HG03457 (cell line): ENCODE measurements around the gene GADD45B.

Experiments used
- ATAC-seq: cut with Tn5 transposase; IDR thresholded peaks from one replicate; pipeline ENCODE4 v1.9.1; 2021; ENCODE audit warnings: moderate number of reproducible peaks; ENCODE audit not compliant: unreplicated experiment

GADD45B gene, protein sequence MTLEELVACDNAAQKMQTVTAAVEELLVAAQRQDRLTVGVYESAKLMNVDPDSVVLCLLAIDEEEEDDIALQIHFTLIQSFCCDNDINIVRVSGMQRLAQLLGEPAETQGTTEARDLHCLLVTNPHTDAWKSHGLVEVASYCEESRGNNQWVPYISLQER

DNA sequence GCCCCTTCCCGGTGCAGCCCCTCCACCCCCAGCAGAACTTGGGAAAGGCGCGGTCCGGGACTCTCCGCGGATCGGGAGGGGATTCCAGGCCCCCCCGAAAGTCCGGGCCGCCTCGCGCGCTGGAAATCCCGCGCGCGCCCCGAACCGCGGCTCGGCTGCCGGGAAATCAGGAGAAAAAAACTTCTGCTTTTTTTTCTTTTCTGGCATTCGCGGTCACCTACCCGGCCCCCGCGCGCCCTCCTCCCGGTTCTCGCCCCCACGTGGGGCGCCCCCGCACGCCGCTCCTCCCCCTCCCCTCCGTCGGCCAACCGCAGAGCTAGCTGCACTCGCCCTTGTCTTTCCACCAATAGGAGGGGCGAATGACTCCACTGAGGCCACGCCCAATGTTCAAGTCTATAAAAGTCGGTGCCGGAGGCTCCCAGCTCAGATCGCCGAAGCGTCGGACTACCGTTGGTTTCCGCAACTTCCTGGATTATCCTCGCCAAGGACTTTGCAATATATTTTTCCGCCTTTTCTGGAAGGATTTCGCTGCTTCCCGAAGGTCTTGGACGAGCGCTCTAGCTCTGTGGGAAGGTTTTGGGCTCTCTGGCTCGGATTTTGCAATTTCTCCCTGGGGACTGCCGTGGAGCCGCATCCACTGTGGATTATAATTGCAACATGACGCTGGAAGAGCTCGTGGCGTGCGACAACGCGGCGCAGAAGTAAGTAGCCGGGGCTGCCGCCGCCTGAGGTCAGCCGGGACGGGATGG, at the start of gene GADD45B:
Gene GADD45B, plus strand, starts transcription at position 426 of the 749 bp plus-strand sequence. Its CDS starts 232 bp downstream, at position 658.
- peak; percentile 39 for ATAC-seq

DNA sequence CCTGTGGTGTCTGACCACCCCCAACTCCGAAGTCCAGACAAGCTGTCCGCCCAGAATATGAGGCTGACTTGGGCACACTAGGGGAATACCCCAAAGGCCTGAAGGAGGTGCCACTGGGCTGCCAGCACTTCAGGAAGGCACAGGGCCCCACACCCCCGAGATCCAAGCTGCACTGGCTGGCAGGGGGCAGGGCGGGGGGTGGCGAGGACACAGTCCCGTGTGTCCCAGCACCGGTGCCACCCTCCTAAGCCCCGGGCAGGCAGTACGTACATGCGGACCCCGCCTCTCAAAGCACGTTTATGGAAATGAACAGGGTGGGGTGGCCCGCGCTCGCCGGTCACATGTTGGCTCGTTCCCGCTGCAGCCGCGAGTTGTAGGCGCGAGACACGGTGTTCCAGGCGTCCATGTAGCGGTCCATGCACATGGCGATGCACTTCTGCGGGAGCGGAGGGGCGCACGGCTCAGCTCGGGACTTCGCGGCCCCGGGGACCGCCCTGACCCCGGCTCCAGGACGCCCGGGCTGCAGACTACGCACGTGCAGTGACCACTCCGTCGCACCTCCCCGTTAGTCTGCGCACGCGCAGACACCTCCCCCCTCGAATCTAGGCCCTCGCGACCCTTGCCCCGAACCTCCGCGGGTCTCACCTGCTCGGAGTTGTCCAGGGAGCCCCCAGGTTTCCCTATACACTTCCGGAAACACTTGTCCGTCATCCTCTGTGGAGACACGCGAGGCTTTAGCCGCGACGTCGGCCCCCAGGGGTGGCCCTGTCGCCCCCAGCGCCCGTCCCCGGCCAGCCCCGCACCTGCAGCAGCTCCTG, 49.1 kb upstream of the GADD45B start:
- peak; percentile 9 for ATAC-seq

DNA sequence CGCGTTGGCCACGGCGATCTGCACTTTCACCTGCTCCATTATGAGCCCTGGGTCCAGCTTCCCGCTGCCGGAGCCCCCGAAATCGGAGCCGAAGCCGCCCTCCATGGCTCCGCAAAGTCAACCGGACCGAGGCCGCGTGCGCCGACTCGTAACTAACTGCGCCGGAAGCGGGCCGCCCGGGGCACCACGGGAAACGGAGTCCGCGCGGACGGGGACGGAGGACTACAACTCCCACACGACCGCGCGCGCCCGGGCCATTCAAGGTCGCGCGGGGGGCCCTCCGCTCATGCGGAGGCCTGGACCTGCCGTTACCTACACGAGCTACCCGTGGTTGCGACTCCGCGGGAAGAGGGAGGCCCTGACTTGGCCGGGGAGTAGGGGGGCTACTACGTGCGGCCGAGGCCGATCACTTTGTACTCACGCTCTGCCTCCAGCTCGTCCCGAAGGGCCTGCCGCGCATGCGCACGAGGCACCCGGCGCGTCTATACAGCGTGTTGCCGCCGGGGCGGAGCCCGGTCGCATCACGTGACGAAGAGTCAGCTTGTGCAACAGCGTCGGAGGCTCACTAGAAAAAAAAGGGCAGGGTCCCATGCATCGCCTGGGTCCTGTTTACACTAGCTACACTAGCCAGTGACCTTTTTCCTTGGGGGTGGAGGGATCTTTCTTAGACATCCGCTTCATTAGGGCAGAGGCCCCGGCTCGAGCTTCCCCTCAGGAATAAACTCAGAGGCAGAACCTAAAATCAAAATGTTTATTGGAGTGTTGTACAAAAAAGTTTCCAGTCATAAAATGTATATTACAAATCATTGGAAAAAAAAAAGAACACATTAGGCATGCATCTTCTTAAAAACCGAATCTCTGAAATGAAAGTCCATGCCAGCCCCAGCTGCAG, 48.3 kb upstream of the GADD45B start, which contains the start of gene TIMM13:
Gene TIMM13, minus strand, starts transcription at position 158 of the 892 bp plus-strand sequence. Its CDS starts 53 bp downstream, at position 105.
- ATAC-seq, result peak; percentile 49

DNA sequence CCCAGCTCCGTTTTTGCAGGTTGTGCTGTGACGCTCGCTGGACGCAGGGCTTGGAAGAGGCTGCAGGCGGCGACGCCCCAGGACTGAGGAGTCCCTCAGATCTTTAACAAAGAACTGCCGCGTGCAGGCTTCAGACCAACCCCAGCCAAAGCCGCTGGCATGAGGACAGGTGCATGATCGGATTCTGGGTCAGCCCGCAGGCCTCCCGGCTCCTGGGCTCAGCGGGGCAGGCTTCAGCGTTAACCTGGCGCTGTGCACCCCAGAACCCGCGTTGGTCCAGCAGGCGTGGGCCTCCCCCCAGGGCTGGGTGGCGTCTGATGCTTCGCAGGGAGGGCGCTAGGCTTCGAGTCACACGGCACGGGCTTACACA, 47.6 kb upstream of the GADD45B start:
- ATAC-seq, result no peak

DNA sequence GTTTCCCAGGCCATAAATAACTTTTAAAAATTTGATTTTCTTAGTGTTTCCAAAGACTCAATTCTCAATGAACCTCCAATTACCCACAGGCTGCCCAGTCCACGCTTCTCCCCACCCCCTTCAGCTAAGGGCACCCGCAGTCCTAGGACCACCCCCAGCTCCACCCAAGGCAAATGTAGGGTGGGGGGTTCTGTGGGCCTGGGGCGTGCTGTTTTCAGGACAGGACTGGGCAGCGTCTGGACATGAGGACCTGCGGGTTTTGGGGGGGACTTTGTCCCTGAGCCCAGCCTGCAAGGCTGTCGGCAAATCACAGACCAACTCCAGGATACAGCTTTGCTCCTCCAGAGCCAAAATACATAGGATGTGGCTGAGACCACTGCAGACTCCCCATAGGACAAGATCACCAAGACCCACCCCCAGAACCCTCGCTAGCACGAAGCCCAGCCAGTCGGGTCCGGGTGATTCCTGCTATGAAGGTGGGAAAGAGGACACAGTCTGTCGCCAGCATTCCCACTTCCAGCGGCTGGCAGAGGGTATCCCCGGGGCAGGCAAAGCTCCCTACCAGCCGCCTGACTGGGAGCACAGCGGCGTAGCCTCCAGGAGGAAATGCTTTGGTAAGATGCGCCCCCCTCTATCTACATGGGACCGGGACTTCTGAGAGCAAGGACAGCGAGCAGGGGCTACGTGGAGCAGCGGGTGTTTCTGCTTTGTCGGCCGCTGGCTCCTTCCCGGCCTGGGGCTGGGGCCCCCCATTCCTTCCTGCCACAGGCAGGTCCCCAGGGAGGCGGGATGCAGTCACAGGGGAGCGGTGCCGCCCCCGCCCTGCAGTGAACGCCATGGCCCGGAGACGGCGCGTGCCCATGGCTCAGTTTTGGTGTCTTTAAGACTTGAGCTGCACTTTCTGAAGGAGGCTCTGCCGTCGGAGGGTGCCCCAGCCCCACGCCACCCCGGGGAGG, 46.9 kb upstream of the GADD45B start:
- no peak for ATAC-seq

DNA sequence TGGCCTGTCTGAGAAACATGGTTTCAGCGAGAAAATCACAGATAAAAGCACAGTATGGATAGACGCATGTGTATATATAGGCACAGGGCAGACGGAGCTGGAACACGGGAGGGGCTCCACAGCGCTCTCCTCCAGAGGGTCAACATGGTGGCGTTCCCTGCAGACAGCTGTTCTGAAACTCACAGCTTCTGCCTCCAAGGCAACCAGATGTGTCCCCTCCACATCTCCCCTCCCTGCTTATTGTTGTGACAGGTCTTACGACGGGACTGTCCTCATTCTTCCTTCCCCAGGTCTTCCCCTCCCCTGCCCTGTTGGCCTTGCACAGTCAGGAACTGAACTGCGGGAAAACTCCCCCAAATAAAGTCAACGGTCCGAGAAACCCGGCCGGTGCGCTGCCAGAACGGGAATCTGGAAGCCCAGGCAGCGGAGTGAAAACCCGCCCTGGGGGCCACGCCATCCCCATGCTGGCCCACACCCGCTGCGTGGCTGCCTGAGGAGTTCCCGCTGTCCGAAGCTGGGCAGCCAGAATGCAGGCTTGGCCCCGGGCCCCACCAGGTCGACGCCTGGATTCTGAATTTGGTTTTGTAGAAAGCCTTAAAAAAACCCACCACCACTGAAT, 45.9 kb upstream of the GADD45B start:
- no peak for ATAC-seq

DNA sequence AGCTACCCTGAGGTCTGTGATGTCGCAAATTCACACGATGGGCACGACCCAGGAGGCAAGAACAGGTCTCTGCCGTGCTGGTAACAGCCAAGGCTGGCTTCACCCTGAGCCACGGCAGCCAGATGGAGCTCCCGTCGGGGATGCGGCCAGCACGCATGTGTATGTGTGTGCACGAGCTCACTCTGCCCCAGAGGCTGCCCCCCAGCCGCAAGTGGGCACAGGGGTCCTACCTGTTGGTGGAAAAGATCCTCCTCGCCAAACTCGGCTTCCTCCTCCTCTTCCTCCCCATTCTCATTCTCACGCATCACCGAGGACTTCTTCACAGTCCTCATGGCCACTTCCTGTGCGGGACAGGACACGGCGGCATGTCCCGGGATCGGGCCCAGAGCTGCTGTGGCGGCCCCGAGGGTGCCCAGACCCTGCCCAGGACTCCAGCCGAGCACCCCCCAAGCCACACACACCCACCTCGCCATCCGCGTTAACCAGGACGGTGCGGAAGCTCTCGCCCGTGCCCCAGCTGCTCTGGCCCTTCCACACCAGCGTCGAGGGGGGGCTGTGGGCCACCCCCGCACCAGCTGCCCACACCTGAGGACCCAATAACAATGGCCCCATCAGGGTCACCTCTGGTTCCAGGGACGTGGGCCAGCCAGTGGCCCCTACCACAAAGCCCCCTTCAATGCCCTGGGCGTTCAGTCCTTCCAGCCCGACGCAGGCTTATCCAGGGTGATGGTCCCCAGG, 44.4 kb upstream of the GADD45B start:
- no peak for ATAC-seq

DNA sequence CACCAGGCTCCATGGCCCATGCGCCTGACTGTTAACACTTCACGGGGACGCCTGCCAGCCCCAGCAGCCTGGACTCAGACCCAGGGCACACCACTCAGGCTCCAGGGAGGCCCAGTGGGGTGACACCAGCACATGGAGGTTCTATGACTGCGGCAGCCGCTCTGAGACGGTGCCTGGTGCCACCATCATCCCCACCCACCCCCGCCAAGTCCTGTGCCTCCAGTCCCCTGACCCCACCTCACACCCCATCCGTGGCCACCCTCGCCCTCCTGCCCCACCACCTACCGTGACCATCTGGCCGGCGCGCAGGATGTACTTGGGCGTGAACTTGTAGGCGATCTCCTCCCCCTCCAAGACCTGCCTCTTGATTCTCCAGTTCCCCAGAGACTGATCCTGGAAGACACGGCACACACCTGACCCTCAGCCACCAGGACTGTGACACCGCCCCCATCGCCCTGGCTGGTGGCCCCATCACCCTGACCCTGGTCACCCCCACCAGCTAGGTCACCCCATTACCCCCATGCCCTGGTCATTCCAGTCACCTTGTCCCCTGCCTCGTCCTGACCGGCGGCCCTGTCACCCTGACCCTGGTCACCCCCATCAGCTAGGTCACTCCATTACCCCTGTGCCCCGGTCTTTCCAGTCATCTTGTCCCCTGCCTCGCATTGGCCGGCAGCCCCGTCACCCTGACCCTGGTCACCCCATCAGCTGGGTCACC, 43.6 kb upstream of the GADD45B start:
- ATAC-seq, result no peak

DNA sequence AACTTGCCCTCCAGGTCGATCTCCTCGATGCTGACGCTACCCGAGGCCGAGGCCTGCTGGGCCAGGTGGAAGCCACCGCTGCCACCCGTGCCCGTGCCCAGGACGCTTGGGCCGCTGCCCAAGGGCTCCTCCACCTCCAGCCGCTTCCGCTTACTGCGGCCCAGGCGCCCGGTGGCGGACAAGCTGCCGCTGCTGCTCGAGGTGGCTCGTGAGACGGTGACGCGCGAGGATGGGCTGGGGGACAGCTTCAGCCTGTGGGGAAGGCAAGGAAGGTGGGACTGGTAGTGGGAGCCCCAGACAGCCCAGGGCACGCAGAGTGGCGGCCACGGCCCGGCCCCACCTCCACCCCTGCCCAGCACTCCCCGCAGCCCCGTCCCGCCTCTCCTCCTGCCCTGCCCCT, 42.1 kb upstream of the GADD45B start:
- no peak for ATAC-seq

DNA sequence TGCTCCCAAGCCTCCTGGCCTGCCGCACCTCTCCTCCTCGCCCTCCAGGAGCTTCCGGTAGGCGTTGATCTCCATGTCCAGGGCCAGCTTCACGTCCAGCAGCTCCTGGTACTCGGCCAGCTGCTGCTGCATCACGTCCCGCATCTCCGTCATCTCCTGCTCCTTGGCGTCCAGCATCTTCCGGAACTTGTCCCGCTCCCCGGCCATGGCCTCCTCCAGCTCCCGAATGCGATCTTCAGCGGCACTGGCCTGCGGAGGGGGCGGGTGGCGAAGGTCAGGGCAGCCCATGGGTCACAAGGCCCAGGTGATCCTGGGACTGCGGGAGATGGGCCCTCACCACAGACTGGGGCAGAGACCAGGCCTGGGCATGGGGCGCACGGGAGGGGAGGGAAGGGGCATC, 41.7 kb upstream of the GADD45B start:
- no peak for ATAC-seq

DNA sequence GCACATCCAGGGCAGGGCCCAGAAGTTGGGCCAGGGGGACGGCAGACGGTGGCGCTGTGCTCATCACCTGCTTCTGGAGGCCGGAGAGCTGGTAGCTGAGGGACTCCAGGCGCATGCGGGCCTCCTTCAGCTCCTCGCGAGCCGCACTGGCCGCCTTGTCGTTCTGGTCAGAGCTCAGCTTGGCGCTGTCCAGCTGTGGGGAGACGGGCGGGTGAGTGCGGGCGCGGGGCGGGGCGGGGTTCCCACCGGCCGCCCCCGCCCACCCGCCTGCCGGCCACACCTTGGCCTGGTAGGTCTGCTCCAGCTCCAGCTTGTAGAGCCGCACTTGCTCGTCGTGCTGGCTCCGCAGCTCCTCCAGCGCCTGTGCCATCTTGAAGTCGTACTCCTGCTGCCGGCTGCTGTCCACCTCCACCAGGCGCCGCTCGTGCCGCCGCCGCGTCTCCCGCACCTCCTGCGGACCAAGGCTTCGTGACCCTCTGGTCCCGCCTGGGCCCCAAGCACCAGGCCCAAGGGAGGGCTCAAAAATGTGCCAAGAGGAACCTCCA, 41.1 kb upstream of the GADD45B start:
- no peak for ATAC-seq

DNA sequence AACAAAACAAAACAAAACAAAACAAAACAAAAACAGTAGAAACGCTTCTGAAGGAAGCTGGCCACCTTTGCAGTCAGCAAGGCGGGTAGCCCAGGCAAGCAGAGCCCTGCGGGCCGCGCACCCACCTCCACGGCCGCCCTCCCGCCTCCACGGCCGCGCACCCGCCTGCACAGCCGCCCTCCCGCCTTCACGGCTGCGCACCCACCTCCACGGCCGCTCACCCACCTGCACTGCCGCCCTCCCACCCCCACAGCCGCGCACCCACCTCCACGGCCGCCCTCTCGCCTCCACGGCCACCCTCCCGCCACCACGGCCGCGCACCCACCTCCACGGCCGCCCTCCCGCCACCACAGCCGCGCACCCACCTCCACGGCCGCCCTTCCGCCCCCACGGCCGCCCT, 39.5 kb upstream of the GADD45B start:
- ATAC-seq, result no peak

DNA sequence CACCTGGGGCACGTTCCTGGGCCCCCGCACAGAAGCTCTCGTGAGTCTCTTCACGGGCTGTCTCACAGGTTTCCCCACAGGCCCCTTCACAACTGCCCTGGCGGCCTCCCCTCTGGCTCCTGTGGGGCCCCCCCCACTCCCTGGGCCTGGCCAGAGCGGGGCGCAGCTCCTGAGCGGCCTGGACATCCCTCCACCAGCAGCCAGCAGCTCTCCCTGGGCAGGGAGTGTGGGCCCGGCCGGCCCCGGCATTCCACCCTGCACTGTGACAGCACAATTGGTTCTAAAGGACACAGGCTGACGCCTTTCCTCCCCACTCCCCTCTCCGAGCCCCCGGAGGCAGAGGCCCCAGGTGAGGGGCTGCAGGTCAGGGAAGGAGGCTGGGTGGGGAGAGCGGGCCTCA, 39.0 kb upstream of the GADD45B start:
- ATAC-seq, result no peak

DNA sequence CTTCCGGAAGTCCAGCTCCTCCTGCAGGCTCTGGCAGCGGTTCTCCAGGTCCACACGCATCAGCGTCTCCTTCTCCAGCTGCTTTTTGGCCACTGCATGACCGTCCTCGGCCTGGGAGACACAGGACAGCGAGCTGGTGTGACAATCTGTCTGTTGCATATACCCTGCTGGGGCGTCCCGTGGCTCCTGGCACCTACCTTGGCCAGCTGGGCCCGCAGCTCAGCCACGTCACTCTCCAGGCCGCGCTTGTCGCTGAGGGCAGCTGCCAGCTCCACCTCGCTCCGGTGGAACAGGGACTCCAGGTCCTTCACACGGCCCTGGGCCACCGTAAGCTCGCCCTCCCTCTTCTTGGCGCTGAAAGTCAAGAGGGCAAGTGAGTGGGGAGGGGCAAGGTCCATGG, 37.7 kb upstream of the GADD45B start:
- no peak for ATAC-seq

DNA sequence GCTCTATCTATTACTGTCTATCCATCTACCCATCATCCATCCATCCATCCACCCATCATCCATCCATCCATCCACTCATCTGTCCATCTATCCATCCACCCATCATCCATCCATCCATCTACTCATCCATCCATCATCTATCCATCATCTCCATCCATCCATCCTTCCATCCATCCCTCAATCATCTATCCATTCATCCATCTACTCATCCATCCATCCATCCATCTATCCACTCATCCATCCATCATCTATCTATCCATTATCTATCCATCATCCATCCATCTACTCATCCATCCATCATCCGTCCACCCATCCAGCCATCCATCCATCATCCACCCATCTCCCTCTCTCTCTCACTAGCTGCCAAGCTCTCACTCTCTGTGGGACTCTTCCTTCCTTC, 35.4 kb upstream of the GADD45B start:
- ATAC-seq, result no peak

DNA sequence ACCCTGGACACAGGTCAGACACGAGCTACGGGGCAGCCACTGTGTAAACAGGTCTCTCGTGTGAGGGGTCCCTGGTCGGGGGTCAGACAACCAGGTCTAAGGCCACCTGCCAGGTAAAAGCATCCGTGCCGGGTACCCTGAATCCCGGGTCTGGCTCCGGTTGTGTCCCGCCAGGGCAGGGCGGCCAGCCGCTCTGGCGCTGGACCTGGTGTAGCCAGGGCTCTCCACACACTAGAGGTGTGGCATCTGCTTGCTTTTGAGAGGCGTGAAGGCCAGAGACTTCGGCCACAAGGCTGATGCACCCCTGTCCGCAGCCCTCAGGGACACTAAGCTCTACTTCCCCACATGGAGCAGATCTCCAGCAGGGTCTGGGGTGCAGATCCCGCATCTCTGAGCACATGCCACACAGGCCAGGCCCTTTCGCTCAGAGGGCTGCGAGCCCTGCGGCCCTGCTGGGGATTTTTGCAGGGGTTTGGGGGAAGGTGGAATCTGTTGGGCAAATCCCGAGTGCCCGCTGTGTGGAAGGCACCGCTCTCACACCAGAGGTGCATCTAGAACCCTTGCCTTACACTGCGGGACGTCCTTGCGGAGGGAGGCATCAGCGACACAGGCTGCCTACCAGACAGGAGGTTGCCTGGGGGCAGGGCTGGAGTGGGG, 34.7 kb upstream of the GADD45B start:
- no peak for ATAC-seq

DNA sequence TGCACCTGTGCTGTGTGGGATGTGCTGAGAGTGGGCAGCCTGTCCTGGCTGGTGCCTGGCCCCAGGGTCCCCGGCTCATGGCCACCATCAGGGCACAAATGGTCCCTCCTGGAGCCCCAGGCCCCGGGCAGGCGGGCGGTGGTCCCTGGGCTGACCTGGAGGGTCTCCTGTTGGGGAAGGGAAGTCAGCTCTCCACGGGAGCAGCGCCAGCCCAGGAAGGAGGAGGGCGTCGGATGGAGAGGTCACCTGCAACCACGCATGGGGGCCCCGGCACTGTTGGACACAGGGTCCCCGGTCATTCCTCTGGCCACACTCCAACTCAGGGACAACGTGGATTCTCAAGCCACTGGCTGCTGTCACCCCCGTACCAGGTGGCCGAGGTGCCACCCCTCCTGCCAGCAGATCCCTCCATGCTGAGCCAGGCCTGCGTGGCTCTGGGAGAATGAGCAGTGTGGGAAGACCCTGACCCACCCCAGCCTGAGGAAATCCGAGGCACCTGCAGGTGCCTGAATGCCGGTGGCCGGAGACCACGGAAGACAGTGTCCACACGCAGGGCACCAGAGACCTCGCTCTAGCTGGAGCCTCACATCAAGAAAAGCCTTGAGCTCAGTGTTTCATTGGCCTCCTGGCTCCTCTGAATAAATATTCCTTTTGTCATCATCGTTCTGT, 32.7 kb upstream of the GADD45B start:
- no peak for ATAC-seq
